ENCODE results near the gene MADD.
"Not testable (repeated sequence)": the region's sequence is repeated elsewhere in the genome, so short reads cannot be mapped to it uniquely, and the experiment has no call there.

Gene MADD

GRCh38 chr11:47278058-47278457, 8.1 kb downstream of the MADD start:
- no peak for DNase-seq

- DNase-seq, result no peak
Measured at GRCh38 chr11:47278769-47279168, 8.8 kb downstream of the MADD start.

- DNase-seq, result no peak
Measured at GRCh38 chr11:47280099-47280498, 10.2 kb downstream of the MADD start.

DNA sequence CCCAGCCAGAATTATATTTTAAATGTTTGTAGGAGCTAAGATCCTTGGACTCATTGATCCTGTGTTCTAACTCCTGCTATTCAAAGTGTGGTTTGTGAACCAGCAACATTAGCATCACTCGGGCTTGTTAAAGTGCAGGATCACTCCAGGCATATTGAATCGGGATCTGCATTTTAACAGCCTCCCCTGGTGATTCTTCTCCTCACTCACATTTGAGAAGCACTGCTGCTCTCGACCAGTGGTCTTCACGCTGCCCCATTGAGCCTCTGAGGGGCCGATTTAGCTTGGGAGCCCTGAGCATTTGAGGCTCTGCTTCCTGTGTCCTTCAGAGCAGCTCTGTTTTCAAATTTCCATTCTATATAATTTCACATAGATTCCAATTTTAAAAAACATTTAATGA, 10.9 kb downstream of the MADD start:
- DNase-seq, result no peak

GRCh38 chr11:47282462-47282861, 12.5 kb downstream of the MADD start:
- DNase-seq, result no peak

- DNase-seq, result no peak
Measured at GRCh38 chr11:47284151-47284550, 14.2 kb downstream of the MADD start.

GRCh38 chr11:47285969-47286770, 16.2 kb downstream of the MADD start:
- DNase-seq, result no peak

DNA sequence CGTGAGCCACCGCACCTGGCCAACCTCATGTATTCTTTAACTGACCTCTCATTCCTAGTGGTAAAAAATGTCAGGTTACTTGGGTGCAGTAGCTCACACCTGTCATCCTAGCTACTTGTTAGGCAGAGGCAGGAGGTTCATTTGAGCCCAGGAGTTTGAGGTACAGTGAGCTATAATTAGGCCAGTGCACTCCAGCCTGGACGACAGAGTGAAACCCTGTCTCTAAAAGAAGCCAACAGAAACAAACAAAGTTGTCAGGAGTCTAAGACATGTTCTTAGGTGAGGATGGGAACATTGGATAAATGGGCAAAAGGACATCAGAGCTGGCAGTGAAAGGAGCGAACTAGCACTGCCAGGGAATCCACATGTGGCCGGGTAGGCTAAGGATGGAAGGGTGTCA, 18.1 kb downstream of the MADD start:
- no peak for DNase-seq

DNA sequence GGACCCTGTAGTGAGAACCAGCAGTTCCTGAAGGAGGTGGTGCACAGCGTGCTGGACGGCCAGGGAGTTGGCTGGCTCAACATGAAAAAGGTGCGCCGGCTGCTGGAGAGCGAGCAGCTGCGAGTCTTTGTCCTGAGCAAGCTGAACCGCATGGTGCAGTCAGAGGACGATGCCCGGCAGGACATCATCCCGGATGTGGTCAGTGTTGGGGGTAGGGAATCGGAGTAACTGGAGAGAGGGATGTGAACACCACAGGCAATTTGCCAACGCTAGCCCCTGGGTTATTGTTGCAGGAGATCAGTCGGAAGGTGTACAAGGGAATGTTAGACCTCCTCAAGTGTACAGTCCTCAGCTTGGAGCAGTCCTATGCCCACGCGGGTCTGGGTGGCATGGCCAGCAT, 19.9 kb downstream of the MADD start:
- no peak for DNase-seq

- DNase-seq, result no peak
Measured at GRCh38 chr11:47295385-47295784, 25.5 kb downstream of the MADD start.

- DNase-seq, result no peak
Measured at GRCh38 chr11:47296045-47296444, 26.1 kb downstream of the MADD start.

DNA sequence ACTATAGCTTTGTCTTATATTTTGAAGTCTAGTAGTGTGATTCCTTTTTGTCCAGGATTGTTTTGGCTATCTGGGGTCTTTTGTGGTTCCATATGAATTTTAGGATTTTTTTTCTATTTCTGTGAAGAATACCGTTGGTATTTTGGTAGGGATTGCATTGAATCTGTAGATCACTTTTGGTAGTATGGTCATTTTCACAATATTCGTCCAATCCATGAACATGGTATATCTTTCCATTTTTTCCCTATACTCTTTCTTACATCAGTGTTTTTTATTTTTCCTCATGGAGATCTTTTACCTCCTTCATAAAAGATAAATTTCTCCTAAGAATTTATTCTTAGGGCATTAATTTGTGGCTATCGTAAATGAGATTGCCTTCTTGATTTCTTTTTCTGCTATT, 29.1 kb downstream of the MADD start:
- no peak for DNase-seq

DNA sequence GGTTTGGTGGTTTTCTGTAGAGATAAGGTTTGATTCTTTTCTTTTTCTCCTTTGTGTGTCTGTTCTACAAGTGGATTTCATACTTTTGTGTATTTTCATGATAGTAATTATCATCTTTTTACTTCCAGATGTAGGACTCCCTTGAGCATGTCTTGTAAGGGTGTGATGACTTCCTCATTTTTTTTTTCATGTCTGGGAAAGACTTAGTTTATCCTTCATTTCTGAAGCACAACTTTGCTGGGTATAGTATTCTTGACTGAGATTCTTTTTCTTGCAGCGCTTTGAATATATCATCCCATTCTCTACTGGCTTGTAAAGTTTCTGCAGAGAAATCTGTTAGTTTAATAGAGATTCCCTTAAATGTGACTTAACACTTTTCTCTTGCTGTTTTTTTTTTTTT, 32.9 kb downstream of the MADD start:
- DNase-seq, result no peak

DNA sequence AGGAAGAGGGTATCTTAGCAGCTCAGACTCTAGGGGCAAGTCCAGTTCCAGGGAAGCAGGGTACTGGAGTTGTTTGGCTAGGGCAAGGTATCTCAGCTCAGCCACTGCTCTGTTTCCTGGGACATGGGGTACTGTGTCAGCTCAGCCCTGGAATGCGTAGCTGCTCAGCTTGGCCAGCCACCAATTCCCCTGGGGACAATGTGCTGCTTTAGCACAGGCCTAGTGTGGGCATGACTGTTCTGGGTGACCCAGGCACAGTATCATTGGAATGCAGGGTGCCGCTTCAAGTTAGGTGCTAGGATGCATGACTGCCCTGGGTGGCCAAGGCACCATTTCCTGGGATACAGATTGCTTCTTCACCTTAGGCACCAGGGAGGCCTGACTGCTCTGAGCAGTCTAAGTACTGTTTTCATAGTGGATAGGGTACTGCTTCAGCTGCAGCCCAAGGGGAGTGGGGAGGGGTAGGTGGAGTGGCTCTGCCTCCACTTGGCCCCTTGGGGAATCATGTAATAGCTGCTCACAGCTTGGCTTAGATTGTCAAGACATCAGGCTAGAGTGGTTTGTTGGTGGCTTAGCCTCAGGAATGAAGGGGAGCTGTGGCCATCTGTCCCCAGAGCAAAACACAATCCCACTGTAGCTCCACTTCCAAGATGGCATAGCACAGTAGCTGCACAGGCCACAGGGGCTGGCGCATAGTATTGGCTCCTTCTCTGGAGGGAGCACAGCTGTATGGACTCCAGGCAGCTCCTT, 36.0 kb downstream of the MADD start:
- peak; percentile 31 for DNase-seq

DNA sequence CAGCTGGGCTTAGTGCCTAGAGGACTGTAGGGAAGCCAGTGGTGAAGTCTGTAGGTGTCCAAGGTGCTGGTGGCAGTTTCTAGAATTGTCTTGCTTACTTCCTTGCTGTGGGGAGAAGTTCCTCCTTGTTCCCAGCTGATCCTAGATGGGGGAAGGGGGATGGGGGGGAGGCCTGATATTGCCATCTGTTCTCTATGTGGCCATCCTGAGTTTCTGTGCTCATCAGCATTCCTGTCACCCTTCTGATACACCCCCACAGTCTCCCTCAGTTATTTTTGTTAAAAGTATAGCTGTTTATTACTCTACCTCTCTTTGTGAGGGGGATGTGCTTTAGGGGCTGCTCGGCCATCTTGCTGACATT, 36.5 kb downstream of the MADD start:
- DNase-seq, result no peak

GRCh38 chr11:47308050-47308823, 38.3 kb downstream of the MADD start:
- DNase-seq, result no peak

DNA sequence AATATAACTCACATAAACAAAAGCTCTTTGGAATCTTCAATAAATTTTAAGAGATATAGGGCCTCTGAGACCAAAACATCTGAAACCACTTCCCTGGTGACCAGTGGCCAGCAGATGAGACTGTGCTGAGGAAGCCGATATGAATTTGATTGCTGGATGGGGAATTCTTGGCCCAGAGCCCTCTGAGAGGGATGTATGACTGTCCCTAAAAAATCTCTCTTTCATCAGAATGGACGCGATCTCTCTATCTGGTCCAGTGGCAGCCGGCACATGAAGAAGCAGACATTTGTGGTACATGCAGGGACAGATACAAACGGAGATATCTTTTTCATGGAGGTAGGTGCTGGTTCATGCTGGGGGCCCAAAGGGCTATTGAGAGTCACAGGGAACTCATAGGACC, 45.1 kb downstream of the MADD start:
- DNase-seq, result no peak

- DNase-seq, result not testable (repeated sequence)
Measured at GRCh38 chr11:47316501-47316900, 46.6 kb downstream of the MADD start.

DNA sequence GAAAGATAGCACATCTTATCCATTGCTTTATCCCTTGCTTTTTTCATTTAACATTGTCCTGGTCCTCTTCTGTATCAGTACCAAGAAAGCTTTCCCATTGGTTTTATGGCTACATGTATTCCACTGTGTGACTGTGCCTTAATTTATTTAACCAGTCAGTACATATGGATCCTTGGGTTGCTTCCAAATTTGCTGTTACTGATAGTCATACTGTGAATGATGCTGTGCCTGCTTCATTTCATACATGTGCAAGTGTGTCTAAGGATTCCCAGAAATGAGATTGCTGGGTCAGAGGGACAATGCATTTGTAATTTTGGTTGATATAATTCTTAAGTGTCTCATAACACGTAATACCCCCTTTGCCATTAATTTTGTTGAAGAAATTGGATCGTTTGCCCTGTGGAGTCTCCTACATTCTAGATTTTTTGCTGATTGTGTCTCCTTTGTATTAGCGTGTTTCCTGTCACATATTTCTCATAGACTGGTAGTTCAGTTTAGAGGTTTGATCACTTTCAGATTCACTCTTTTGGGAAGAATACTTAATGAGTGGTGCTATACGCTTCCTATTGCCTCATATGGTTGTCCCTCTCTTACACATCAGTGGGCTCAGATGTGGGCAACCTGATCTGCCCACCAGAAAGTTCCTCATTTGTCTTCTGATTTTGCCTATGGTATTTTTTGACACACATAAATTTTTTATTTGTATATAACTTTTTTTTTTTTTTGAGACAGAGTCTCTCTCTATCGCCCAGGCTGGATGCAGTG, 47.3 kb downstream of the MADD start:
- no peak for DNase-seq

GRCh38 chr11:47318166-47318565, 48.2 kb downstream of the MADD start:
- DNase-seq, result no peak

- DNase-seq, result no peak
Measured at GRCh38 chr11:47324520-47324919, 54.6 kb downstream of the MADD start.

- no peak for DNase-seq
Measured at GRCh38 chr11:47325271-47326041, 55.5 kb downstream of the MADD start.

Measured in NCI-H69 (cell line).